Nephron (organoid): Measurements from ENCODE around the gene STARD3.
"Not testable (repeated sequence)": the region's sequence is repeated elsewhere in the genome, so short reads cannot be mapped to it uniquely, and the experiment has no call there.

Experiments
- H3K27ac Mint-ChIP-seq, 3 experiments: 2 replicates each; pipeline ENCODE4 v1.8.0; 2020; ENCODE audit warnings: mixed read lengths in 3 of 3, mild to moderate bottlenecking in 2 of 3, moderate library complexity in 1 of 3
- H3K27me3 Mint-ChIP-seq: 2 replicates; pipeline ENCODE4 v1.8.0; 2021; ENCODE audit warnings: low read depth, mild to moderate bottlenecking, moderate library complexity, mixed read lengths
- H3K36me3 Mint-ChIP-seq: 2 replicates; pipeline ENCODE4 v1.8.0; 2020; ENCODE audit warnings: low read depth, mixed read lengths
- H3K4me1 Mint-ChIP-seq: 2 replicates; pipeline ENCODE4 v1.8.0; 2020; ENCODE audit warnings: mixed read lengths
- H3K4me3 Mint-ChIP-seq, 3 experiments: 2 replicates each; pipeline ENCODE4 v1.8.0; 2020; ENCODE audit warnings: mild to moderate bottlenecking in 3 of 3, mixed read lengths in 3 of 3, moderate library complexity in 2 of 3
- H3K9me3 Mint-ChIP-seq: 2 replicates; pipeline ENCODE4 v1.8.0; 2020; ENCODE audit warnings: mixed read lengths
- CTCF ChIP-seq, 3 experiments: fragments of 200-600 bp; sonication (generic); IDR thresholded peaks; one replicate each; pipeline ENCODE4 v1.5.0; 2021; ENCODE audit warnings: antibody characterized with exemption in 3 of 3; ENCODE audit not compliant: unreplicated experiment in 3 of 3

The STARD3 gene

GRCh38 chr17:39709319-39709997, 72.5 kb downstream of the STARD3 start:
- Mint-ChIP-seq H3K27ac (no peak overlapping the region), H3K36me3 (peaks cover 42% of the 10 kb centered on the region), H3K4me1 (peaks cover 33% of the 10 kb centered on the region), H3K4me3 (no peak overlapping the region), H3K27me3 (no peaks in the 10 kb centered on the region), H3K9me3 (no peaks in the 10 kb centered on the region)
- TF ChIP-seq CTCF (IDR thresholded peaks at IDR 0.05; ENCODE audit: unreplicated experiment in 3 of 3), result no peak

- H3K9me3 Mint-ChIP-seq, result no peaks in the 10 kb centered on the region
- H3K36me3 Mint-ChIP-seq, result peaks cover 46% of the 10 kb centered on the region
Measured at GRCh38 chr17:39709998-39710964, 73.3 kb downstream of the STARD3 start.

GRCh38 chr17:39711071-39711470, 74.1 kb downstream of the STARD3 start:
- Mint-ChIP-seq H3K36me3 (peaks cover 46% of the 10 kb centered on the region), H3K4me1 (peaks cover 17% of the 10 kb centered on the region)
- H3K9me3 Mint-ChIP-seq, H3K27ac Mint-ChIP-seq, H3K27me3 Mint-ChIP-seq, H3K4me3 Mint-ChIP-seq: not testable (repeated sequence)

More at GRCh38 chr17:39709998-39710964, 73.3 kb downstream of the STARD3 start:
- Mint-ChIP-seq H3K27me3 (no peaks in the 10 kb centered on the region), H3K4me3 (no peak overlapping the region), H3K4me1 (peaks cover 25% of the 10 kb centered on the region), H3K27ac (no peak overlapping the region)
- no peak for TF ChIP-seq CTCF (IDR thresholded peaks at IDR 0.05; ENCODE audit: unreplicated experiment in 3 of 3)

- no peak for TF ChIP-seq CTCF (IDR thresholded peaks at IDR 0.05; ENCODE audit: unreplicated experiment in 3 of 3)
- peaks cover 51% of the 10 kb centered on the region for H3K36me3 Mint-ChIP-seq
- H3K4me3 Mint-ChIP-seq, result no peak overlapping the region
- no peaks in the 10 kb centered on the region for H3K9me3 Mint-ChIP-seq
- no peak overlapping the region for H3K27ac Mint-ChIP-seq
- no peaks in the 10 kb centered on the region for H3K27me3 Mint-ChIP-seq
- peaks cover 17% of the 10 kb centered on the region for H3K4me1 Mint-ChIP-seq
Measured at GRCh38 chr17:39711851-39712250, 74.9 kb downstream of the STARD3 start.
